NCI-H1105 treated with DMSO at 0.1 percent for 48 hours (cell line): ENCODE measurements around the gene C10orf67.
"Not testable (repeated sequence)": the region's sequence is repeated elsewhere in the genome, so short reads cannot be mapped to it uniquely, and the experiment has no call there.

Source experiments
- DNase-seq: peaks from one replicate; lab custom pipeline; 2025; lab: John Stamatoyannopoulos, UW

The C10orf67 gene

GRCh38 chr10:23362069-23362830, 17.7 kb upstream of the C10orf67 start:
- DNase-seq = no peak

GRCh38 chr10:23361665-23362064, 17.1 kb upstream of the C10orf67 start:
- DNase-seq = no peak

- DNase-seq = no peak
Measured at GRCh38 chr10:23359692-23360380, 15.2 kb upstream of the C10orf67 start.

- no peak for DNase-seq
Measured at GRCh38 chr10:23358357-23358756, 13.8 kb upstream of the C10orf67 start.

- no peak for DNase-seq
Measured at GRCh38 chr10:23354630-23355279, 10.2 kb upstream of the C10orf67 start.

- no peak for DNase-seq
Measured at GRCh38 chr10:23351926-23352519, 7.4 kb upstream of the C10orf67 start.

- DNase-seq = not testable (repeated sequence)
Measured at GRCh38 chr10:23350706-23351105, 6.1 kb upstream of the C10orf67 start.

- DNase-seq = peak; percentile 30
Measured at GRCh38 chr10:23345861-23346260, 1.3 kb upstream of the C10orf67 start.

GRCh38 chr10:23343591-23344240, 881 bp downstream of the C10orf67 start:
- peak; percentile 27 for DNase-seq

- no peak for DNase-seq
Measured at GRCh38 chr10:23342213-23342884, 2.2 kb downstream of the C10orf67 start.

- no peak for DNase-seq
Measured at GRCh38 chr10:23341004-23341403, 3.6 kb downstream of the C10orf67 start.

GRCh38 chr10:23340354-23340753, 4.2 kb downstream of the C10orf67 start:
- DNase-seq = no peak

GRCh38 chr10:23338886-23339285, 5.7 kb downstream of the C10orf67 start:
- no peak for DNase-seq

- no peak for DNase-seq
Measured at GRCh38 chr10:23338155-23338828, 6.3 kb downstream of the C10orf67 start.

- DNase-seq = no peak
Measured at GRCh38 chr10:23337616-23338015, 7.0 kb downstream of the C10orf67 start.

- no peak for DNase-seq
Measured at GRCh38 chr10:23331567-23332301, 12.9 kb downstream of the C10orf67 start.

- DNase-seq = no peak
Measured at GRCh38 chr10:23330948-23331347, 13.6 kb downstream of the C10orf67 start.

GRCh38 chr10:23326544-23327307, 17.9 kb downstream of the C10orf67 start:
- no peak for DNase-seq

GRCh38 chr10:23325132-23325531, 19.5 kb downstream of the C10orf67 start:
- no peak for DNase-seq
